Spleen (tissue), 7 donors: ENCODE results near the gene TWIST1.

Source experiments
- POLR2A ChIP-seq, 3 donors: fragments of 450-650 bp; IDR thresholded peaks; one replicate each; pipeline ENCODE4 v1.5.1; 2017; ENCODE audit warnings: antibody characterized with exemption in 3 of 3, mild to moderate bottlenecking in 1 of 3
- POLR2AphosphoS5 ChIP-seq, 3 donors: sonication (generic); formaldehyde crosslinking; IDR thresholded peaks; one replicate each; pipeline ENCODE4 v1.5.1; 2017; ENCODE audit warnings: antibody characterized with exemption in 3 of 3
- TF ChIP-seq, protein P1 (sequence below), 11 experiments: fragments of 200-600 bp in 7 of 11; fragments of 450-650 bp in 4 of 11; sonication (generic) in 4 of 11; IDR thresholded peaks in 8 of 11; conservative IDR thresholded peaks in 3 of 11; 1 replicate in 7 of 11; 2 replicates in 4 of 11; pipeline versions ENCODE4 v1.4.0 to v1.8.0; 2016 to 2021; ENCODE audit warnings: antibody characterized with exemption in 11 of 11, inconsistent platforms in 4 of 11, mild to moderate bottlenecking in 1 of 11
- donor health status: DM: no; HTN: no; CAD: no; lungs with moderate emphysema.
- donor health status: DM: no; HTN: no; CAD: no.
- donor health status: DM: no; HTN: no; CAD: no.

DNA sequence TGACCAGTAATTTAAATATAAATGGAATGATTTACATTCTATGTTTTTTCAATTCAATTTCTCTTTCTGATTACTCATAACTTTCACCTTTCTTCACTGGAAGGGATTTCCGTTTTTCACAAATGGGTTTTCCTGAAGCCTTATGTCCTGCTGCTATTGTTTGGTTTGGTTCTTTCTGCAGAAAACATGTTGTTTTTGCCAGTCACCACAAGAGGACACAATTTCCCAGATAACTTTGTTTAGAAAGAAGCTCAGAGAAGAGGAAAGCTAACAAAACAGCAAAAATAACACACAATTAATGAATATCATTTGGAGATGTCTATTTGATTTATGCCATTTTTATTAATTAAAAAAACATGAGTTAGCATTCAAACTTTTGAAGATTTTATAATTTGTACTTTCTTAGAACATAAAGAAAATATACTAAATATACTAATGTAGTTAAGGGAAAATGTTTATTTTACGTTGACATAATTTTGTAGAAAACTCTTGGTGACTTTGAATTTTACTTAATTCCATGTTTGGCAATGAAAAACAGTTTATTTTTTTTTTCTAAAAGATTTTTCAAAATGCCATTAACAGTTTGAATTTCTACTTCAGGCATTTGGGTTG lies 4.6 kb upstream of the TWIST1 start:
- TF ChIP-seq, protein P1, sequence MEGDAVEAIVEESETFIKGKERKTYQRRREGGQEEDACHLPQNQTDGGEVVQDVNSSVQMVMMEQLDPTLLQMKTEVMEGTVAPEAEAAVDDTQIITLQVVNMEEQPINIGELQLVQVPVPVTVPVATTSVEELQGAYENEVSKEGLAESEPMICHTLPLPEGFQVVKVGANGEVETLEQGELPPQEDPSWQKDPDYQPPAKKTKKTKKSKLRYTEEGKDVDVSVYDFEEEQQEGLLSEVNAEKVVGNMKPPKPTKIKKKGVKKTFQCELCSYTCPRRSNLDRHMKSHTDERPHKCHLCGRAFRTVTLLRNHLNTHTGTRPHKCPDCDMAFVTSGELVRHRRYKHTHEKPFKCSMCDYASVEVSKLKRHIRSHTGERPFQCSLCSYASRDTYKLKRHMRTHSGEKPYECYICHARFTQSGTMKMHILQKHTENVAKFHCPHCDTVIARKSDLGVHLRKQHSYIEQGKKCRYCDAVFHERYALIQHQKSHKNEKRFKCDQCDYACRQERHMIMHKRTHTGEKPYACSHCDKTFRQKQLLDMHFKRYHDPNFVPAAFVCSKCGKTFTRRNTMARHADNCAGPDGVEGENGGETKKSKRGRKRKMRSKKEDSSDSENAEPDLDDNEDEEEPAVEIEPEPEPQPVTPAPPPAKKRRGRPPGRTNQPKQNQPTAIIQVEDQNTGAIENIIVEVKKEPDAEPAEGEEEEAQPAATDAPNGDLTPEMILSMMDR (IDR thresholded peaks at IDR 0.05 in 8 of 11, conservative IDR thresholded peaks at IDR 0.05 in 3 of 11): peak in 2 of 11 experiments; percentile 13 to 18
- no peak for TF ChIP-seq POLR2A (IDR thresholded peaks at IDR 0.05)
- TF ChIP-seq POLR2AphosphoS5 (IDR thresholded peaks at IDR 0.05): no peak
